Middle frontal gyrus (tissue), 1 donor: ENCODE data around the gene GABRB1.
"Not testable (repeated sequence)": the region's sequence is repeated elsewhere in the genome, so short reads cannot be mapped to it uniquely, and the experiment has no call there.

ENCODE experiments used
- DNase-seq: peaks from one replicate; pipeline ENCODE4 v3.0.0-alpha.2; 2015; ENCODE audit warnings: low spot score; ENCODE audit errors: extremely low spot score

GABRB1 gene

GRCh38 chr4:47287735-47288134 is 256.4 kb downstream of the GABRB1 start:
- DNase-seq, result no peak

DNA sequence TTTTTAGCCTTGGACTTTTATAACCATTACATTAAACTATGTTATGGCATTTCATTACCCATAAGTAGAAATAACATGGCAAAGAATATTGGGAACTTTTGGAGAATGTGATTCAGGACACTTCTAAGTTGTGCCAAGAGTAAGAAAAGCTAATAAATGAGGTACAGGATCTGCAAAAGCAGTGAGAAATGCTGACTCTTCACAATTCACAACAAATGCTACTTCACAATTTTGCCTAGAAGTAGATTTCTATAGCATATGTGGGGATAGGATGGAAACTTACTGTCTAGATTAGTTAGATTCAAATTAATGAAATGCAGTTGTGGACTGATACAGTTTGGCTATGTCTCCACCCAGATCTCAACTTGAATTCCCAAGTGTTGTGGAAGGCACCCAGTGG is 258.4 kb downstream of the GABRB1 start:
- DNase-seq, result no peak

DNA sequence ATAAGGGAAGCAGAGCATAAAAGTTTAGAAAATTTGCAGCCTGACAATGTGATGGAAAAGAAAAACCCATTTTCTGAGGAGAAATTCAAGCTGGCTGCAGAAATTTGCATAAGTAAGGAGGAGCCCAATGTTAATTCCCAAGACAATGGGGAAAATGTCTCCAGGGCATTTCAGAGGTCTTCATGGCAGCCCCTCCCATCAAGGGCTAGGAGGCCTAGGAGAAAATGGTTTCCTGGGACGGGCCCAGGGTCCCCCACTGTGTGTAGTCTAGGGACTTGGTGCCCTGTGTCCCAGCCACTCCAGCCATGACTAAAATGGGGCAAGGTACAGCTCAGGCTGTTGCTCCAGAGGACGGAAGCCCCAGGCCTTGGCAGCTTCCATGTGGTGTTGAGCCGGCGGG is 259.5 kb downstream of the GABRB1 start:
- not testable (repeated sequence) for DNase-seq

DNA sequence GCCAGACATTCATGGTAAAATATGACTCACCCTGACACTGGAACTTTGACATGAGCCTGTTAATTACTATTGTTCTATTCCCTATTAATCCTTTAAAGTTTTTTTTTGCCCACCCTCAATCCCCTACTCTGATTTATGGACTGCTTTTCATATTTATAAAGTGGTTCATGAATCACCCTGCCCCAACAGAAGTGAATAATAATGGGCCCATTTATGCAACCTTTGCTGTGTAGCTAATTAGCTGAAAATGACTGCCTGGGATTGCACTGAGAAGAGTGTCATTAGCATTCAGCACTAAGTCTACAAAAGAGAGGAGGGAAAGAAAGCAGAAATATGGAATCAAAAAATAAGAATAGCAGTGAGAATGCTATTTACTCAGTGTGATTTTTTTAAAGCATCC is 277.8 kb downstream of the GABRB1 start:
- no peak for DNase-seq

DNA sequence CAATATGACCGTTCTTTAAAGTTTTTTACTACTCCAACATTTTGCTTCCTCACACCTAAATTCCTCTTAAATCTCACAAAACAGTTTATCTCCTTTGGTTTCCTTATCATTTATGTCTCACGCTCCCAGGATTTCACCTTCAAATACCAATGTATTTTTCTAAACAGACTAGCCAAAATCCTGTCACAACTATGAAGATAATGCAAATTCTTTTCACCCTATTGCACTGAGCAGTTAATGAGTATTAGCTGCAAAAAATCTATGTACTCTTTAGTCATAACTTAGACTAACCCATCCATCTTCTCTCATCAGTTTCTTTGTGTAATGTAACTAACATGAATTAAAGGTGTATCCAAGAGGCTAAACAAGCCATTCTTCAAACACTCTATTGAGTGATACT is 280.8 kb downstream of the GABRB1 start:
- DNase-seq, result no peak

DNA sequence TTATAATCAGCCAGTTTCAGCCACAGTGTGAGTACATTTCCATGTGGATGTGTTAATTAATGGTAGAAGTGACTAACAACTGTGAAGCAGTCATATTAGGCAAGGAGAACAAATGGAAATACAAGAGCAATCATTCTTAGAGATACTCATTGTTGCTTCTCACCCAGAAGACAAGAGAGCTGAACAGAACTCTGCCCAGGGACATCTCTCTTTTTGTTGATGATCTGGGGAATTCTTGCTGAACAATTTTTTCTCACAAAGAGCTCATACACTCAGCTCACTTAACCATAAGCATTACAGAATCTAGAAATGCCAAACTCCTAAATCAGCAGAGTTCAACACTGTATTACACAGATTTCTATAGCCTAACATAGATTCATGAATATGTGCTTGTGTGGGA is 282.0 kb downstream of the GABRB1 start:
- DNase-seq, result no peak

- DNase-seq, result no peak
Observed at GRCh38 chr4:47315346-47315745, 284.0 kb downstream of the GABRB1 start.

GRCh38 chr4:47326025-47326424 is 294.7 kb downstream of the GABRB1 start:
- no peak for DNase-seq

GRCh38 chr4:47330866-47331265 is 299.5 kb downstream of the GABRB1 start:
- DNase-seq, result no peak

GRCh38 chr4:47334652-47335051 is 303.3 kb downstream of the GABRB1 start:
- no peak for DNase-seq

- no peak for DNase-seq
Observed at GRCh38 chr4:47337893-47338292, 306.5 kb downstream of the GABRB1 start.

DNA sequence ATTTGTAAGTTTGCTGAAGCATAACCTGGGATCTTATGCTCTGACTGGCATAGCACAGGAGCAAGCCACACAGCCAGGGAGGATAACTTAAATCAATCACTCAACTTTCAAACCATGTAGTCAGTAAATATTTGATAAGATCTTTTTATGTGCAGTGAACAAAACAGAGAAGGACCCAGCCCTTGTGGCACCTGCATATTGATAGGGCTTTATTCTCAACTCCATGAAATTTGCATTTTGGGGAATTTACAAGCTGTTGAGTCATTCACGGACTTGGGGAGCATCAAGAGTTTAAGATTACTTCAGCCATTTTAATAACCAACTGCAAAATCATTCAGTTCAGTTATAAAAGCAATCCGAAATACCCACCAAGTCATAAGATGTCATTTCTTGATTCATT is 309.5 kb downstream of the GABRB1 start:
- DNase-seq, result no peak

- DNase-seq, result no peak
Observed at GRCh38 chr4:47342796-47343195, 311.4 kb downstream of the GABRB1 start.

DNA sequence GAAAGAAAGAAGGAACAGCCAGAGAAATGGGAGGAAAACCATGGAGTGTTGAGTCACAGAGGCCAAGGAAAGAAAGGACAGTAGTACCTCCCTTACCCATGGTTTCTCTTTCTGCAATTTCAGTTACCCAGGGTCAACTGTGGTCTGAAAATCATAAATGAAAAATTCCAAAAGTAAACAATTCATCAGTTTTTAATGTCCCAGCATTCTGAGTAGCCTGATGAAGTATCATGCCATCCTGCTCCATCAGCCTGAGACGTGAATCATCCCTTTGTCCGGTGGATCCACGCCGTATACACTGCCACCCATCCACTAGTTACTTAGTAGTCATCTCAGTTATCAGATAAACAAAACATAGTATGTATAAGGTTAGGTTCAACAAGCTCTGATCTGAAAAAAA is 318.0 kb downstream of the GABRB1 start:
- no peak for DNase-seq

DNA sequence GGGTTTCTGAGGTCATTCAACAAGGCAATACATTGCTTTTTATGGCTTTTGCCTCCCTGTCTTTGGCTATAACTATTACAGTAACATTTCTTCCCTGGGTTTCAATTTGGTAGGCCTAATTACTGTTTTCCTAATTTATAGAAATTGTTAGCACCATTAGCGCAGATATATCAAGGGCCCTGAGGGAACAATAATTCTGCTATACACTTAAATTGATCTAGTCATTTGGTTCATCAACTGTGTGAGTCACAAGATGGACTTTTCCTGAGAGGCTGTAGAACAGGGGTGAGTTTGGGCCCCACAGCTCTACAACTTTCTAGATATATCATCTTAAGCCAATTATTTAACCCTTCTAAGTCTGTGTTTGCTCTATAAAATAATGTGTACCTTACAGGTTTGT is 324.2 kb downstream of the GABRB1 start:
- no peak for DNase-seq

DNA sequence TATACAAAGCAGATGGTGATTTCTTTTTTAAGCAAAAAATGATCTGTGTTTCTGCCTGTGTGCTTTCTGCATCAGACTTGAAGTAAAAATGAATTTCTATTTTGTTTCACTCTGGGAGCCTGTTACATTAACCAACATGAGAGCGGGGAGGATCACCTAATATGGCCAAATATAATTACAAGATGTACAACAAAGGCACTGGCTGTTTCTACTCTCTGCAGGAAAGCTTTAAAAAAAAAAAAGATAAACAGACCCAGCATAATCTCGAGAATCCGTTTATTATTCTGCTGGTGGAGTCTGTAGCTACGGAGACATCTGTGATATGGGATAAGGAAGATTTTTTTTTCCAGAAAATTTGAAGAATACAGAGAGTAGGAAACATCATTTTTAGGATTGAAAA is 328.5 kb downstream of the GABRB1 start:
- no peak for DNase-seq

GRCh38 chr4:47367761-47368160 is 336.4 kb downstream of the GABRB1 start:
- DNase-seq, result no peak

DNA sequence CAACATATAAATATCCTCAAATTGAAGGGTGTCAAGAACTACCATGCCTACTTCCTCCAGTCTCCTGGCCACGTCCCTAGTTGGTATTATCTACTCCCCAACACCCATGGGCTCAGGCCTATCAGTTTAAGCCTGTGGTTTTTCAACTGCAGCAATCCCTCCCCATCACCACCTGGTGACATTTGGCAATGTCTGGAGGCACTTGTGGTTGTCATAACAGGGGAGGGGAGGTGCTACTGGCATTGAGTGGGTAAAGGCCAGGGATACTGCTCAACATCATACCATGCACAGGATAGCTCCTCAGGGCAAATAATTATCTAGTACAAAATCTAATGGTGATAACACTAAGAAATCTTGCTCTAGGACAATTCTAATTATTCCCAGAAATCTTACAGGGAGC is 336.8 kb downstream of the GABRB1 start:
- DNase-seq, result no peak

- no peak for DNase-seq
Observed at GRCh38 chr4:47372561-47372960, 341.2 kb downstream of the GABRB1 start.

GRCh38 chr4:47373174-47373573 is 341.8 kb downstream of the GABRB1 start:
- no peak for DNase-seq

- DNase-seq, result no peak
Observed at GRCh38 chr4:47373709-47374108, 342.3 kb downstream of the GABRB1 start.

- DNase-seq, result no peak
Observed at GRCh38 chr4:47374477-47374876, 343.1 kb downstream of the GABRB1 start.

DNA sequence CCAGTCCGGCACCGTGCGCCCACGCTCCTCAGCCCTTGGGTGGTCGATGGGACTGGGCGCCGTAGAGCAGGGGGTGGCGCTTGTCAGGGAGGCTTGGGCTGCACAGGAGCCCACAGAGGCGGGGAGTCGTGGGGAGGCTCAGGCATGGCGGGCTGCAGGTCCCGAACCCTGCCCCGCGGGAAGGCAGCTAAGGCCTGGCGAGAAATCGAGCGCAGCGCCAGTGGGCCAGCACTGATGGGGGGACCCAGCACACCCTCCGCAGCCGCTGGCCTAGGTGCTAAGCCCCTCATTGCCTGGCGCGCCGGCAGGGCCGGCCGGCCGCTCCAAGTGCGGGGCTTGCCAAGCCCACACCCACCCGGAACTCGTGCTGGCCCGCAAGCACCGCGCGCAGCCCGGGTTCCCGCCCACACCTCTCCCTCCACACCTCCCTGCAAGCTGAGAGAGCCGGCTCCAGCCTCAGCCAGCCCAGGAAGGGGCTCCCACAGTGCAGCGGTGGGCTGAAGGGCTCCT is 346.7 kb downstream of the GABRB1 start:
- DNase-seq, result not testable (repeated sequence)

GRCh38 chr4:47381172-47381571 is 349.8 kb downstream of the GABRB1 start:
- DNase-seq, result no peak
